ENCODE results near the gene PCDHGB4. TPM values are rescaled to one million over a fixed set of nuclear protein-coding genes. Genes with fewer than 3 reads are reported as not detected.

PCDHGB4 gene
- 20.7 TPM for total RNA-seq

DNA sequence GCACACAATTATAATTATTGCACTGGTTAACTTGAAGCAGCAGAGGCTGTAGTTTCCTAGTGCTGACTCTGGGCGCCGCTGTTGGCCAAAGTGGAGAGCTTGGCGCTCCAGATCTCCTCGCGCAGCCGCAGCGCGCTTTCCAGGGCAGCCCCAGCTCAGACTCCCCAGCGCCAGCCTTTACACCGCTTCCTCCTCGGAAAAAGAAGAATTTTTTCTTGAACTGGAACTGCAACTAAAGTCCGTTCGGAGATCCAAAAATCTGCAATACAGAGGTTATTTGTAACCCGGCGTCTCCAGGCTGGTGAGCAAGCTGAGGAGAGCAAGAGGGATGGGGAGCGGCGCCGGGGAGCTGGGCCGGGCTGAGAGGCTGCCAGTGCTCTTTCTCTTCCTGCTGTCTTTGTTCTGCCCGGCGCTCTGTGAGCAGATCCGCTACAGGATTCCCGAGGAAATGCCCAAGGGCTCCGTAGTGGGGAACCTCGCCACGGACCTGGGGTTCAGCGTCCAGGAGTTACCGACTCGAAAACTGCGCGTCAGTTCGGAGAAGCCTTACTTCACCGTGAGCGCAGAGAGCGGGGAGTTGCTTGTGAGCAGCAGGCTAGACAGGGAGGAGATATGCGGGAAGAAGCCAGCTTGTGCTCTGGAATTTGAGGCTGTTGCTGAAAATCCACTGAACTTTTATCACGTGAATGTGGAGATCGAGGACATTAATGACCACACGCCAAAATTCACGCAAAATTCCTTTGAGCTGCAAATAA, at the start of gene PCDHGB4:
Gene PCDHGB4, plus strand, starts transcription at position 142 of the 755 bp plus-strand sequence. Its CDS starts 187 bp downstream, at position 329.

GRCh38 chr5:141338538-141339306, 48.8 kb upstream of the PCDHGB4 start, which contains the start of gene PCDHGA2:
Gene PCDHGA2, plus strand, starts transcription at chr5:141338760.

DNA sequence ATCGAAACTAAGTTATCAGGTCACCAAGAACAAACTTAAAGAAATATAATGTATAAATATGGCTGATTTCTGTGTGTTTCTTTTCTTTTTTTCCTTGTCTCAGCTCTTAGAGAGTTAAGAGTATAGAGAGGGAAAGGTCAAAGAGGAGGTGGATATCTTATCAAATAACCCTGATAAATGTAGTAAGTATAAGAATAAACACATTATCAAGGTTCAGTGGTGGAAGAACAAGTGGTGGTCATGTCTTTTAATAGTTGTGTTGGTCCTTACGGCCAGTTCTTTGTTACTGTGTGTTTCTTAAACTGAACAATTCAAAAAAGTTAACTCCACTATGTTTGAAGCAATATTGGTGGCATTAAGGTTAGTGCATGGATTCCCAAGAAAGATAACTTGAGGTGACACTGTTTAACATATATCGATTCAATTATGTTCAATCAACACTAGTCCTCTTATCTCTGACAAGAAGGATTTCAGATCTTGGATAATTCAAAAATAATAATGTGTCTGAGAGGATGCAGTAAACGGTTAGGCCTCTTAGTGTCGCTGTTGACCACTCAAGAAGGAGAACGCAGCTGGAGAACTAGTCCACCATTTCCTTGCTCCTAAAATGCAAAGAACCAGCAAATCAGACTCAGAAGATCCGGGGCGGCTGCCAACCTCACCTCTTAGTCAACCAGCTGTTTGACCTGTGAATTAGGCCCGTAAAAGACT, 44.1 kb upstream of the PCDHGB4 start, which contains the start of gene PCDHGA3:
Gene PCDHGA3, plus strand, starts transcription at position 588 of the 711 bp plus-strand sequence. CDS start 205 bp downstream, outside the sequence.

DNA sequence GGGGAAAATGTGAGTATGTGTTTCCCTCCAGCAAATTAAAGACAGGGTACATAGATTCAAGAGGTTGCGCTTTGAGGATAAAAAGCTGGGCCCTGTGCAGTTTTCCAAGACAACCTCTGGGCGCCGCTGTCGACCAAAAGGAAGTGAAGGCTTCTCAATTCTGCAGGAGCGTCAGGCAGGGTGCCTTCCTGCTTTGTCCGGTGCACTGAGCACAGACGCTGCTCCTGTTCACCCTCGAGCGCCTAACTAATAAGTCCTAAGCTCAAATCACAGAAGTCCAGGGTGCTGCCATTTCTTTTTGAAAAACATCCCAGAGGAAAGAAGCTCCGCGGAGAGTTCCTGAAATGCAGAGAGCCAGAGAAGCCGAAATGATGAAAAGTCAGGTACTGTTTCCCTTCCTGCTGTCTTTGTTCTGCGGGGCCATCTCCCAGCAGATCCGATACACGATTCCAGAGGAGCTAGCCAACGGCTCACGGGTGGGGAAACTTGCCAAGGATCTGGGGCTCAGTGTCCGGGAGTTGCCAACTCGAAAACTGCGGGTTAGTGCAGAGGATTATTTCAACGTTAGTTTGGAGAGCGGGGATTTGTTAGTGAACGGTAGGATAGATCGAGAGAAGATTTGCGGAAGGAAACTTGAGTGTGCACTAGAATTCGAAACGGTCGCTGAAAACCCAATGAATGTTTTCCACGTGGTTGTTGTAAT, 37.4 kb upstream of the PCDHGB4 start, which contains the start of gene PCDHGB1:
Gene PCDHGB1, plus strand, starts transcription at position 183 of the 703 bp plus-strand sequence. Its CDS starts 162 bp downstream, at position 345.

DNA sequence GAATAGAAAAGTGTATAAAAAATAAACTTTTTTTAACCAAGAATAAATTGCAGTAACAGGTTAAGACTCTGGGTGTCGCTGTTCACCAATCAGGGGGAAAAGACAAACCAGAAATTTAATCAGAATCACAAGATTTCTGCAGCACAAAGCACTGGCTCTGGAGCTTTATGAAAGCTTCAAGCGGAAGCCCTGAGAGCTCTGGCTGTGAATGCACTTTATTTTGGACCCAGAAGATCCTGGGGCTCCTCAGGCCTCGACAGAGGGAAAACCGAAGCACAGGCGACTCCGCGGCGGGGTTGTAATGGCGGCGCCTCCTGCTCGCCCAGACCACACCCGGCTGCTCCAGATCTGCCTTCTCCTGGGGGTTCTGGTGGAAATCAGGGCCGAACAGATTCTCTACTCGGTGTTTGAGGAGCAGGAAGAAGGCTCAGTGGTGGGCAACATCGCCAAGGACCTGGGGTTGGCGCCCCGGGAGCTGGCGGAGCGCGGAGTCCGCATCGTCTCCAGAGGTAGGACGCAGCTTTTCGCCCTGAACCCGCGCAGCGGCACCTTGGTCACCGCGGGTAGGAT, 32.5 kb upstream of the PCDHGB4 start, which contains the start of gene PCDHGA4:
Gene PCDHGA4, plus strand, starts transcription at position 122 of the 570 bp plus-strand sequence. Its CDS starts 87 bp downstream, at position 209.

GRCh38 chr5:141359790-141360426, 27.6 kb upstream of the PCDHGB4 start, which contains the start of gene PCDHGB2:
Gene PCDHGB2, plus strand, starts transcription at chr5:141359994. Its CDS starts 142 bp downstream, at chr5:141360136.

DNA sequence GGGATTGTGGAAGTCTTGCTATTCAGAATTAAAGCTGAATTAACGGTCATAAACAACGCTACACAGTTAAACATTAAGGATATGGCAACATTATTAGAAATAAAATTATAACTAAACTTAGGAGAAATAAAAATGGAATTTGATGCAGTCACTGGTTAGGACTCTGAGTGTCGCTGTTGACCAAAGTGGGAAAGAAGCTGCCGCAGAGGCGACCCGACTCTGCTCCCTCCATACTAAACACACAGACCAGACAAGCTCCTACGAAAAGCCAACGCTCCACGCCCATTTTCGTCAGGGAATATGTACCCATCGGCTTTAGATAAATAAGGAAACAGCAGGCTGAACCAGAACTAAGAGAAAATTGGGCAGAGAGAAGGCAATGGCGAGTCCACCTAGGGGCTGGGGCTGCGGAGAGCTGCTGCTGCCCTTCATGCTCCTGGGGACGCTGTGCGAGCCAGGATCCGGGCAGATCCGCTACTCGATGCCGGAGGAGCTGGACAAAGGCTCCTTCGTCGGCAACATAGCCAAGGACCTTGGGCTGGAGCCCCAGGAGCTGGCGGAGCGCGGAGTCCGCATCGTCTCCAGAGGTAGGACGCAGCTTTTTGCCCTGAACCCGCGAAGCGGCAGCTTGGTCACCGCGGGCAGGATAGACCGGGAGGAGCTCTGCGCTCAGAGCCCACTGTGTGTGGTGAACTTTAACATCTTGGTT, 23.4 kb upstream of the PCDHGB4 start, which contains the start of gene PCDHGA5:
Gene PCDHGA5, plus strand, starts transcription at position 211 of the 709 bp plus-strand sequence. Its CDS starts 169 bp downstream, at position 380.

DNA sequence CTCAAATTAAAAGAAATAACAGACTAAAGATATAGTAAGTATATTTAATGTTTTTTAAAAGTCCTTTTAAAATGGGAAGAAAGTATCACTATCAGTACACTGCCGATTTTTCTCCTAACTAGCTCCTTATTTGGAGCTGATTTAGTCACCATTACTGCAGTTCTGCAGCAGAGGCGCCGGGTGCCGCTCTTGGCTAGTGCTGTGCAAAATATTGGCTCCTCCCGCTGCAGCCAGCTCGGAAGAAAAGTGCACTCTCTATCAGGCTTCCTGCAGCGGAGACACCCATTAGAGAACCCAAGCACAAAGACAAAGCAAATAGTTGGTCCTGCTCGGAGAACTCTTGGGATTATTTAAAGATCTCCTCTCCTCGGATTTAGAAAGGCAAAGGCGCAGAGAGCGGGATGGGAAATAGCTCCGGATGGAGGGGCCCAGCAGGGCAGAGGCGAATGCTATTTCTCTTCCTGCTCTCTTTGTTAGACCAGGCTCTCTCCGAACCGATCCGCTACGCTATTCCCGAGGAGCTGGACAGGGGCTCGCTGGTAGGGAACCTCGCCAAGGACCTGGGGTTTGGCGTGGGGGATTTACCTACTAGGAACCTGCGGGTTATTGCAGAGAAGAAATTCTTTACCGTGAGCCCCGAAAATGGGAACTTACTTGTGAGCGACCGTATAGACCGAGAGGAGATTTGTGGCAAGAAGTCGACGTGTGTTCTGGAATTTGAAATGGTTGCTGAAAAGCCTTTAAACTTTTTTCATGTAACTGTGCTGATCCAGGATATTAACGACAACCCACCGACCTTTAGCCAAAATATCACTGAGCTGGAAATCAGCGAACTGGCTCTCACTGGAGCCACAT, 17.3 kb upstream of the PCDHGB4 start, which contains the start of gene PCDHGB3:
Gene PCDHGB3, plus strand, starts transcription at position 249 of the 855 bp plus-strand sequence. Its CDS starts 153 bp downstream, at position 402.

DNA sequence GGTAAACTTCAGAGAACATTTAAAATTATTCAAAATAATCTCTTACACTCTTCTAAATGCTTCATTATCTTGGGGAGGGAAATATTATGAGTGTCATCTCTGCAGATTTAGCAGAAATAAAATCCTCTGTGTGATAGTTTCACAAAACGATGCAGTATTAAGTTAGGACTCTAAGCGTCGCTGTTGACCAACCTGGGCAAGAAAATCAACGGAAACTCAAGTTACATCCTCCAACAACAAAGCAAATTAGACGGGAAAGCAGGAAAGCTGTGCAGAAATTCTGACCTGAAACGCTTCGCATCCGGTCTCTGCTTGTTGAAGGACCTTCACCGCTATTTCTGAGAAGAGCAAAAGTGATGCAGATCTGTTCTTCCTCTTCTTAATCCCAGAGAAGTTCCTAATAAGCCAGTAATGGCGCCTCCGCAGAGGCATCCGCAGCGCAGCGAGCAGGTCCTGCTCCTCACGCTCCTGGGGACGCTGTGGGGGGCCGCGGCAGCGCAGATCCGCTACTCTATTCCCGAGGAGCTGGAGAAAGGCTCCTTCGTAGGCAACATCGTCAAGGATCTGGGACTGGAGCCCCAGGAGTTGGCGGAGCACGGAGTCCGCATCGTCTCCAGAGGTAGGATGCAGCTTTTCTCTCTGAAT, 13.7 kb upstream of the PCDHGB4 start, which contains the start of gene PCDHGA6:
Gene PCDHGA6, plus strand, starts transcription at position 219 of the 645 bp plus-strand sequence. Its CDS starts 193 bp downstream, at position 412.

GRCh38 chr5:141382469-141383294, 4.8 kb upstream of the PCDHGB4 start, which contains the start of gene PCDHGA7:
Gene PCDHGA7, plus strand, starts transcription at chr5:141382742. Its CDS starts 158 bp downstream, at chr5:141382900.

GRCh38 chr5:141392429-141393198, 5.1 kb downstream of the PCDHGB4 start, which contains the start of gene PCDHGA8:
Gene PCDHGA8, plus strand, starts transcription at chr5:141392633. Its CDS starts 181 bp downstream, at chr5:141392814.

DNA sequence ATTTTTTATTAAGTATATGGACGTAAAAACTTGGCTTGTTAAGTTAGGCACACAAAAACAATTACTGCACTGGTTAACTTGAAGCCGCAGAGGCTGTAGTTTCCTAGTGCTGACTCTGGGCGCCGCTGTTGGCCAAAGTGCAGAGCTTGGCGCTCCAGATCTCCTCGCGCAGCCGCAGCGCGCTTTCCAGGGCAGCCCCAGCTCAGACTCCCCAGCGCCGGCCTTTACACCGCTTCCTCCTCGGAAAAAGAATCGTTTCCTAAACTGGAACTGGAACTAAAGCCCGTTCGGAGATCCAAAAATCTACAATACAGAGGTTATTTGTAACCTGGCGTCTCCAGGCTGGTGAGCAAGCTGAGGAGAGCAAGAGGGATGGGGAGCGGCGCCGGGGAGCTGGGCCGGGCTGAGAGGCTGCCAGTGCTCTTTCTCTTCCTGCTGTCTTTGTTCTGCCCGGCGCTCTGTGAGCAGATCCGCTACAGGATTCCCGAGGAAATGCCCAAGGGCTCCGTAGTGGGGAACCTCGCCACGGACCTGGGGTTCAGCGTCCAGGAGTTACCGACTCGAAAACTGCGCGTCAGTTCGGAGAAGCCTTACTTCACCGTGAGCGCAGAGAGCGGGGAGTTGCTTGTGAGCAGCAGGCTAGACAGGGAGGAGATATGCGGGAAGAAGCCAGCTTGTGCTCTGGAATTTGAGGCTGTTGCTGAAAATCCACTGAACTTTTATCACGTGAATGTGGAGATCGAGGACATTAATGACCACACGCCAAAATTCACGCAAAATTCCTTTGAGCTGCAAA, 10.5 kb downstream of the PCDHGB4 start, which contains the start of gene PCDHGB5:
Gene PCDHGB5, plus strand, starts transcription at position 192 of the 796 bp plus-strand sequence. Its CDS starts 181 bp downstream, at position 373.

GRCh38 chr5:141402553-141403243, 15.2 kb downstream of the PCDHGB4 start, which contains the start of gene PCDHGA9:
Gene PCDHGA9, plus strand, starts transcription at chr5:141402778. Its CDS starts 175 bp downstream, at chr5:141402953.

GRCh38 chr5:141407790-141408505, 20.4 kb downstream of the PCDHGB4 start, which contains the start of gene PCDHGB6:
Gene PCDHGB6, plus strand, starts transcription at chr5:141408021. Its CDS starts 182 bp downstream, at chr5:141408203.

